DMS153 treated with DMSO at 0.1 percent for 48 hours (cell line): ENCODE data around the gene ABHD12B.

ENCODE experiments used
- DNase-seq: peaks from one replicate; lab custom pipeline; 2025; ENCODE audit not compliant: unreplicated experiment; lab: John Stamatoyannopoulos, UW

Gene ABHD12B, protein sequence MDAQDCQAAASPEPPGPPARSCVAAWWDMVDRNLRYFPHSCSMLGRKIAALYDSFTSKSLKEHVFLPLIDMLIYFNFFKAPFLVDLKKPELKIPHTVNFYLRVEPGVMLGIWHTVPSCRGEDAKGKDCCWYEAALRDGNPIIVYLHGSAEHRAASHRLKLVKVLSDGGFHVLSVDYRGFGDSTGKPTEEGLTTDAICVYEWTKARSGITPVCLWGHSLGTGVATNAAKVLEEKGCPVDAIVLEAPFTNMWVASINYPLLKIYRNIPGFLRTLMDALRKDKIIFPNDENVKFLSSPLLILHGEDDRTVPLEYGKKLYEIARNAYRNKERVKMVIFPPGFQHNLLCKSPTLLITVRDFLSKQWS

DNA sequence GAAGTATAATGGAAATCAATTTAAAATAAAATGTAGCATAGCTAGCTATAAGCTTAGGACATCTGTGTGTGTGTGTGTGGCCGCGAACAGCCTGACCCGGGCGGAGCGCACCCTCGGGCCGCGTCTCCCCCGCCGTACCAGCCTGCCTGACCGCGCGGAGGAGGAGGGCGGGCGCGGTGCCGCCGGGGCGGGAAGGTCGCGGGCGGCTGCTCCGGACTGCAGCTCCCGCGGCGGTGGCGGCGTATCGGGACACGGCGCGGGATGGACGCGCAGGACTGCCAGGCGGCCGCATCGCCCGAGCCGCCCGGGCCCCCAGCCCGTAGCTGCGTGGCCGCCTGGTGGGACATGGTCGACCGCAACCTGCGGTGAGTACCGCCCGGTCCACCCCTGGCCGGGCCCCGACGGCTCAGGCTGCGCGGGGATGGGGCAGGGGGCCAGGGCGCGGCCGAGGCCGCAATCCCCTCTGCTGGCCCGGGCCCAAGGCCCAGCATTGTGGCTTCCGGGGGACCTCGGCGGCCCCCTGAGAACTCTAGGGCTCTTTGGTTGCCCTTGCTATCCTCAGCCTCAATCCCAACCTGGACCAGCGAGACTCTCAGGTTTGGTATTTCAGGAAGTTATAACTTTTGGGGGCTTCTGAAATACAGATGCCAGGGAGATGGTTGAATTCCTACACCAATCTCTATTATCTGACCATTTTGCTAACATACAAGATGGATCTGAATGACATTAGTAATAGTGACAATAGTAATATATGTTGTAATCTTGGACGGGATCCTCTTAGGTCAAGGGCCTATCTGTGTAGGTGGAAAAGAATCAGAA lies at the start of gene ABHD12B:
Gene ABHD12B (plus strand): TSS at position 140 of the 819 bp plus-strand sequence. CDS start 122 bp downstream, at position 262.
- no peak for DNase-seq

DNA sequence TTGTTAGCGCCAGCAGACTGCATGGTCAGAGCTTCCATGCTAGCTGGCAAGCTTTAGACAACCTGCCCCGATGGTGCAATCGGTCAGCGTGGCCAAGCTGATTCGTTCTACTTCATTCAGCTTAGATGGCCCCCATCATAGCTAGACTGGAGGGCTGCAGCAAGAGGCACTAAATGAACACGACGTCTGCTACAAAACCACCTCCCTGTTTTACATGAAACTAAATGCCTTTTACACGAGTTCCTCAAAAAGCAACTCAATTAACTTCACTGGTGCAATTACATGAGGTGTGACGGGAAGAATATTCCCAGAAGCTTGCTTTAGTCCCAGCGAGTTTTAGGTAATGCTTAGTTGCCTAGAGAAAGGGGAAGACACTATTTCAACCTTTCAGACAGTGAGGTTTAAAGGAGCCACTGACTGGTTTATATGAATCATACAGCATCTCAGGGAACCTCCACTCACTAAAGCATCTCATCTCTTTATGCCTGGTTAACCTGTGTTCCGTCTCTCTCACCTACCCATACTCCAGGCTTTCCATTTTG lies 49.3 kb upstream of the ABHD12B start:
- DNase-seq = no peak

DNA sequence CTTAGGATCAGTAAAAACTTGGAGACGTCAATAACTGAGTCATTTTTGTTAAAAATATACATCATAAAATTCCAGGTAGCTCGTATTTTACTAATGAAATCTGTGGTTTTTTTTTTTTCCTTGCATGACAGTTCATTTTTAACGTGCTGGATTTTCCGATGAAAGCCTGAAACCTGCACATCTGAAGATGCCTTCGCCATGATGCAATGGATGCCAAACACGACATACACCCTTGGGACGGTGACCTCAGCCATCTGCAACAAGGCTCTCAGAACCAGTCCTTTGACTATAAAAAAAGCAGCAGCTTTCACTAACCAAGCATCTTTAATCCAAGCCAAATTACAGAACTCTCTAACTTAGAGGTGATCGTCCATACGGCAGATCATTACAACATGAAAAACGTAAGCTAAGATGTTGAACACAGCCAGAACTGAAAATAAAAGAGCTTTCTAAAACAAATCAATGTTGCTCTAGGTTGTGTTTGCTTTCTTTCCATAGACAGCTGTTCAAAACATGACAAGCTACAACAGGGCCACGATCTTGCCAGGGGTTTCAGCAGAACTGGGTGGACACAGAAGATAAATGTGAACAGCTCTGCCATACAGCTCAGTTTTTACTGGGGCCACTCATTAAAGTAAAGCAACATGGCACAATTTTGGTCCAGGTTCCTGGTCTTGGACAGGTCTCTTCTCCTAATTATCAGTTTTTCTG lies 48.6 kb upstream of the ABHD12B start:
- DNase-seq = no peak

DNA sequence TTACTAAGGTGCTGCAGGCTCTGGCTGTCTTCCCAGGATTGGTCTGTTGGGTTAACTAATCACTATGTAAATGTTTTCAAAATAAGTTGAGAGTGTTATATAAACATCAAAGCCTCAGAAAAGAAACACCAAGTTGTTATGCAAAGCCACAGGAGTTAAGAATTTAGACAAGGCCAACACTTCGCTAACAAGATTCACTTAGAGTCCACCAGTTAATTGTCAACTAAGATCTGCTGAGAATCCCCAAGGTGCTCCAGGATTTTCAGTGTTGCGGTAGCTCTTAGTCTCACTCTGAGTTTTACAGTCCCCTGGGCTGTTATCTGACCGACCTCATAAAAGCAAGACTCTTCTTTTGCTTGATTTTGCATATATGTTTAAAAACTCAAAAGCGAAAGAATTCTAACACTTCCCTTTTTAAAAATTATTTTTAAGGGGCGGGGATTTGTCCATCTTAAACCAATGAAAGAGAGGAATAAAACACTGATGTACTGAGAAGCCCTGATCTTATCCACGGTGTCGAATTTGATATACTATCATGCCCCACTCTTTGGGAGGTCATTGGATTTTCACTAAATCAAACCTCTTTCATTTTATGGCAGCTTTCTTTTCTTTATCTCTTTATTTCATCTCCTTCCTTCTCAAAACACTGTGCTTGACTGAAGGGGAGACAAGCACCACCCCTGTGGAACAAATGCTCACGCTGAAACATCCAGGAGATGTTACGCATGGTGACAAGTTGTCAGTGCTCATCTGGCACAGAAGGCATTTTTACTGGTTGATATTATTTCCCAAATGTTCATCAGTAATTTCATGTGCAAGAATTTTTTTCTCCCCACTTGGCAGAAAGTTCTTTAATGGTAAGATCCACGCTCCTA lies 47.9 kb upstream of the ABHD12B start:
- no peak for DNase-seq

DNA sequence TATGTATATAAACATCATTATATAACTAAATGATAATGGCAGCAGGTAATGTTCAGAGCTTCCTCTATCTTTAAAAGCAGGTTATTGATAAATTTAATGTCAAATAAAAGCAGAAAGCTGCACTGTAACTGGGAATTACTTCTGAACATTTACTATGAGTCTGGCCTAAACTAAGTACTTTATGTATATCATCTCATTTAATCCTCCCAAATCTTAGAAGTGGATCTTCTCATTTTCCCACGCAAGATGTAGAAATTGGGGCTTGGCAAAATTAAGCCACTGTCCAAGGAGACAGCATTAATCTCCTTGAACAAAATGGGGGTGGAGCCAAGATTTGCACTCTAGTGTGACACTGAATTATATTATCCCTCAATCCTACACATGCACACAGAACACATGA lies 46.5 kb upstream of the ABHD12B start:
- DNase-seq = no peak

DNA sequence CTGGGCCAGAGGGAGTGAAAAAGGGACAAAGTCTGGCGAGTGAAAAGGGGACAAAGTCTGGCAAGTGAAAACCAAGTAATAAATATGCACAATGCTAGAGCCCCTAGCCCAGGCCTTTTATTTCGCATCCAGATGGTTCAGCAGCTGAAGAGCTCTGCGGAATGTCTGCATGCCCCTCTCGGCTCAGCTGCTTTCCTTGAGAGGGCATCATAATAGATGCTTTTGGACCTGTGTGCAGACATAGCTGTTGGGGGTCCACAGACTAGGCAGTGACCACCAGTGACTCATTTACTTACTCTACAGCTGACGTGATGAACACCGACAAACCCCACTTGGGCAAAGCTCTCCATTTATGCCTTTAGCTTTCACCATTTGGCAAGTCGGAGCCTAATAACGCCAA lies 45.2 kb upstream of the ABHD12B start:
- no peak for DNase-seq

DNA sequence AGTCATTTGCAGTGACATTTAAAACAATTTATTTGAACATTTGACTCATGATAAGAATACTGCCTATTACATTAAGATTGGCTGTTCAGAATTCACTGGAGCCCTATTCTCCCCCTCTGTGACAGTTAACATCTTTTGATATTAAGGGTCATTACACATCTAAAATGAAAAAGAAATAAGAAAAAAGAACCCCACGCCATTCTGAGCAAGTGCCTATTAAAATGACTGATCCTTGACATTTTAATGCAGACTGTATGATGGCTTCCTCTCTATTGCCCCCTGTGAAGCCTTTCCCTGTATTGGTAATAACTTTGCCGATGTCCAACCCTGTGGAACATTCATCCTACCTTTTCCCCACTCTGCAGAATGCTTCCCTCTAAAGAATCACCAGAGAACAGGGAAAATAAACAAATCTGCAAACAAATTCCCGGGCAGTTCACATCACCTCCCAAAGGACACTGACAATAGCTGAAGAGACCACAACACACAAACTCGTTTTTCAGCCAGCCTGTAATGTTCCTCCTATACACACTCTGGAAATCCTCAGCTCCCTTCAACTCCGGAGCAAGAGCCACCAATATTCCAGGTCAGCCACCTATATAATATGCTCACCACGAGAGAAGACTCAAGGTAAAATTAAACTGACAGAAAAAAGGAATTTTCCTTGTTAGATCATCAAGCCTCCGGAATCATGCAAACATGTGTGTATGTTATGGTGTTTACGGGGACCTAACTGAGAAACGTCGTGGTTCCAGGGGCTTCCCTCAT lies 42.9 kb upstream of the ABHD12B start:
- no peak for DNase-seq

DNA sequence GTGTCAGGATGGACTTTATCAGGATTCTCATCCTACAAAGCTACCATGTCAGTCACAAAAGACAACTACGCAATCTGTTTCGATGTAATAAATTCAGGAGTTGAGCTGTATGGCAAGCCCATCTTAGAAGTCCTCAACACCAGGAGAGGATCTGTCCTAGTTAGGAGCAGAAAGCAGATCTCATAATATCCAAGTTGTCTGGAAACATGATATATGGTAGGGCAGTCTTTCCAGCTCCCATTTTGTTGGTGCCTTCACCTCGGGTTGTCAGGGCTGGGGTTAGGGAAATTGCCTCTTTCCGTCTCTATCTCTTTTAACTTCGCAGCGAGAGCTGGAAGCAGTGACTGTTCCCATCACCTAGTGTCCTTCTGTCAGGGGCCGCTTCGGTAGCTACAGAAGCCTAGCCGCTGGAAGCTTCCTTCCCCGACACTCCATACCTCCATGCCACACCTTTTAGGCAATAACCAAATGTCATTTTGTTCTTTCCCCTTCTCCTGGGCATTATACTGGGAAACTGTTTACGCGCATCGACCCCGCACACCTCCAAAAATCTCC lies 42.3 kb upstream of the ABHD12B start:
- no peak for DNase-seq

DNA sequence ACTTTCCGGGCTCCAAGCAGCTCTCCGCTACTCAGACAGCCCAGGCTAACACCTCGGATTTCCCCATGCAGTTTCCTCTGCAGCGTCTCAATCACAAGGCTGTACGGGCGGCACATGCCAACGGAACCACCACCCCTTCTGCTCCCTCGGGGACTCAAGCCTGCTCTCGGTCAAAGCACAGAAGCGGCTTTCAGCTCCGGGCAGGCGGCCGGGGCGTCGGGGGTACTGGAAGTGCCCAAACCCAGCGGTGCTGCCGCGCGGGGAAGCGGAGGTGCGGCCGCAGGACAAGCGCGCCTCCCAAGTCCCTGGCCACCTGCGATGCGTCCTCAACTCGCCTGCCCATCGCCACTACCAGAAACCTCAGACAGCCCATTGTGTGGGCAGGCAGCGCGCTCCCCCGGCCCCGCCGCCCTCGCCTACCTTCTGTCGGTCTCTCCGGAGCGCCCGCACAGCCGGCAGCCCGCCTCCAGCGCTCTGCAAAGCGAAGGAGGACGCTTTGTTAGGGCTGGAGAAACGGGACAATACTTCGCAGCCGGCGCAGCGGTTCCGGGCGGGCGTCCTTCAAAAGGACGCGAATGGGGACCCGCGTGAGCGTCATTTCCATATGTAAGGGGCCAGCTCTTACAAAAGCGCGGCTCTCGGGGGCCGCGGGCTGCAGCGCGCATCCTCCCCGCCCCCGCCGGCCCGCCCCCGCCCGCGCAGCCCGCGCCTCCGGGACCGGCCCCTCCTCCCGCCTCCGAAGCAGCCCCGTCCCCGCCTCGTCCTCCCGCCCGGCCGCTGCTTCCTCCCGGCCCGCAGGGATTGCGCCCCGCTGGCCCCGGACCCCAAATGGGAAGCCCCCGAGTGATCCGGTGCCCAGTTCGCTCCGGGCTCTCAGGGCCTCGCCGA lies 41.6 kb upstream of the ABHD12B start:
- DNase-seq = peak; percentile 19

DNA sequence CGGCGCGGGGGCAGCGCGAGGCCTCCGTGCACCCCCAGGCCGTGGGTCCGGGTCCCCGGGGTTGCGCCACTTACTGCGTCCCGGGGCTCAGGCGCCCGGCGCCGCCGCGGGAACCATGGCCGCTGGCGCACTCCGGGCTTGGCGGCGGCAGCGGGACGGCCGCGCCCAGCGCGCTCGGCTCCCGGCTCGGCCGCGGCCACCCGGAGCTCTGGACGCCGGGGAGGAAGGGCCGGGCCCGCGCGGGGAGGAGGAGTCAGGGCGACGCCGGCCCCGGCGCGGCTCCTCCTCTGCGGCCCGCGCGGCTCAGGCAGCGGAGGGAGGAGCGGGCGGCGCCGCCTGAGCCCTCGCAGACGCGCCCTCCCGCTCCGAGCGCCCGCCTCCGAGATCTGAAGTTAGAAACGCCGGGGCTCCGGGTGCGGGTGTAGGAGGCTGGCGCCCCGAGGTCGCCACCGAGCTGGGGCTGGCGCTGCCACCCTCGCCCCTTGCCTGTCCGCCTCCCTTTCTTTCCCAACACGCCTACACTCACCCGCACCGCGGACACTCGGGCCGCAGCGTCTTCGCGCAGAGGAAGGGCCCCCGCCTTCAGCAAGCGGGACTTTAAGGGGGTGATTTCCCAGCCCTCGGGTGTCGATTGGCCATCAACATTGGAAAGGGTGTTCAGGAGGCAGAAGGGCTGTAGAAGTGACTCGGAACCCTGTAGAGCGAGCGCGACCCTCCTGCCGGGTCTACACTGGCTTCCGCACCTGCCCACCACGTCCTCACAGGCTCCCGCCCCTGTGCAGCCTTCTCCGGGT lies 40.7 kb upstream of the ABHD12B start, which contains the start of gene NIN:
Gene NIN (minus strand): TSS at position 231 of the 794 bp plus-strand sequence. CDS start 9,106 bp downstream, outside the sequence.
- peak; percentile 50 for DNase-seq

DNA sequence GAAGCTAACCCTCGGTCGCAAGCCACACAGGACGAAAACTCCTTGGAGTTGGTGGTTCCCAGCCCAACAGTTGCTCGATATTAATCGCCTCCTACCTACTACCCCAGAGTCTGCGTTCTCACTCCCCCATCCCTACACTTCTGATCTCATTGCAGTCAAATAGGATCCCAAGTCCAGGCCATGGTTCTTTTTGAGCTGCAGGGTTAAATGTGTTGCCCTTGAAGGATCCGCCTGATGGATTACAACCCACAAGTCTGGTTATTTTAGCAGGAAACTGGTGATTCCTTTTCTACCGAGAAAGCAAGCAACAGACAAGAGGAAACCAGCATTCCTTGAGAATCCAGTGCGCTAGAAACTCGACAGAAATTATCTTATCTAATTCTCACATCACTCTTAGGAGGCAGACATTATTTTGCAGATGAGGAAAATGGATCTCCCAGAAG lies 40.1 kb upstream of the ABHD12B start:
- DNase-seq = no peak

DNA sequence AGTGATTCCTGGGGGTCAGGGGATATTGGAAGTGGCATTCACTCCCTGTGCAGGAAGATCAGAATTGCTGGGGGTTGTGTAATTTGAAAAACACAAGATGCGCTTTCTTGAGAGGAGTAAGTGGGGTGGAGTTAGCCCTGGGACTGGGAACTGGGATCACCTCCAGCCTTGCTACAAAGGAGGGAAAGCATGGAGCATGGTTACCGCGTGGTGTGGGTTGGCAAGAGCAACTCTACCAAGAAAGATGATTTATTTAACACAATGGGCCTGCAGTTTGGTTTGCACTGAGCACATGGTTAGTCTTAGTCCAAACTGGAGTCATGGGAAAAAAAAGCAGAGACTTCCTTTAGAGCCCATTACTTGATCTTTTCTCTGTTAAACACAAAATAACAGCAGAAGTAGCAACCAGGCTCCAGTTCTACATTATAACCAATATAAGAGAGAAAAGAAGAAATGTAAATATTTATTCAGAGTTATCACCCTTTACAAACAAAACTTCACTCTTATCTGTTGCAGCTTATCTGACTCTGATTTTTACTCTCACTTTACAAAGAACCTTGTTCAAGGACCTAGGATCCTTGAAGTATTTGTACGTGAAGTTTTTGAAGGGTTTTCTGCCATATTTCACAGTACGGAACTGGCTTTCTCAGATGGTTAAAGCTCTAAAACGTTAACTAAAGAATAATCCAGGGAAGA lies 38.8 kb upstream of the ABHD12B start:
- DNase-seq = no peak

DNA sequence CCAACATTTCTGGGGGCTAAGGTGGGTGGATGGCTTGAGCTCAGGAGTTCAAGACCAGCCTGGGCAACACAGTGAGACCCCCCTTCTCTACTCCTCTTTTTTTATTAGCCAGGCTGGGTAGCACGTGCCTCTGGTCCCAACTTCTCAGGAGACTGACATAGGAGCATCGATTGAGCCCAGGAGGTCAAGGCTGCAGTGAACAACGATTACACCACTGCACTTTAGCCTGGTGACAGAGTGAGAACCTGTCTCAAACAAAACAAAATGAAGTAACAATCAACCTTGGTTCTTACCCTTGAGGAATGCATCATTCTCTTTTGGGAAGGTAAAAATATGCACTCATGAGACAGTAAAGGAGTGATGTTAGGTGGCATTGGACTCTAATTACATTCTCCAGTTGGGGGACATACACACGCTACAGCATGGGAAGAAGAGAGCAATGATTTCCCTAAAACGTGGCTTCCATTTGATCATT lies 37.0 kb upstream of the ABHD12B start:
- no peak for DNase-seq

DNA sequence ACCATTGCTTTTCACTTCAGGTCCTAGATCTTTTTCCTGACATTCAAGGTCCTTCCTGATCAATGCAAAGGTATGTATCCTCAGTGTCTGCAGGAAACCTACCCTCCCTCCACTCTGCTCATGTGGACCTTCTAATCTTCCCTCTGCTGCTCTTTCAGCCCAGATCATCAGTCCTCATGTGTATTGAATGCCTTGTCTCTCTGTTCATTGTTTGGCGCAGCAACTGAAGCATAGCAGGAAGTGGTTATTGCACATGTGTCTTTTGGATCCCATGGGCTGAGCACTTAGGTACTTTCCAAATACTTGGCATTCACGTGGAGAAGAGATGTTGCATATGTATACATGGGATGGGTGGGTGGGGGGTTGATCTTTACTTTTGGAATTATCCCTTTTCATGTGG lies 36.6 kb upstream of the ABHD12B start:
- DNase-seq = no peak

DNA sequence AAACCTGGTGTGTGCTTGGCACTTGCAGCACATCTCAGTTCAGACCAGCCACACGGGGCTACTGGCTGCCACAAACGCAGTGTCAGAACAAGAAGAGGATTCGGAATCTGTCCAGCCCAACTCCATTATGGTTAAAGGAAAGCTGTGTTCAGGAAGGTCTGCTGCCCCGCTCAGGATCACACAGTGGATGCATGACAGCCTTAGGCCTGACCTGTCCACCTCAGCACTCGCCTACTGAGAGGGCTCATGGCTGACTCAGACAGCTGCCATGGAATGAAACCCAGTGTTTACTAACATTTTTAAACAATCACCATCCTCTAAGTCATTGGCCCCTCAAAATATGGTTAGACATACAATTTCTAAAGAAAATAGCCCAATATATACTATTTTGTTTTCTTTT lies 35.3 kb upstream of the ABHD12B start:
- DNase-seq = no peak

DNA sequence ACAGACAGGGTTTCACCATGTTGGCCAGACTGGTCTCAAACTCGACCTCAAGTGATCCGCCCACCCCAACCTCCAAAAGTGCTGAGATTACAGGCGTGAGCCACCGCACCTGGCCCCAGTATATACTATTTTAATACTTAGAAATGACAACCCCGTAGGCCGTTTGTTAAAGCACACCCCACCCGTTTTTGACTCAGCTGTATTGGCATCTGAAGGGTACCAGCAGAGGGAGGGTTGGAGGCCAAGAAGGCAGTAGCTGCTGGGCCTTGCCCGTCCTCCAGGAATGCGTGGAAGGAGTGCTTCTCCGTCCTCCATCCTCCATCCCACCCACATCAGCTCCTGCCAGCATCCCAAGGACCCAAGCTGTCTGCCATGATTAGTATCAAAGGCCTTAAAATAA lies 34.6 kb upstream of the ABHD12B start:
- DNase-seq = no peak
